Measurements from ENCODE around the gene TMIGD2. TPM values are rescaled to one million over a fixed set of nuclear protein-coding genes. Genes with fewer than 3 reads are reported as not detected.
"Not testable (repeated sequence)": the region's sequence is repeated elsewhere in the genome, so short reads cannot be mapped to it uniquely, and the experiment has no call there.

The TMIGD2 gene
- total RNA-seq = 1 to 10 TPM in 1 of 2 donors, under 1 TPM in 1; 0.85 to 2.1 TPM
- long read RNA-seq, partial matches to known transcripts = 0 of 2 reads
- long read RNA-seq, other reads (novel, unspliced or antisense) = 1 of 2 reads

- intact Hi-C loops (cut with DNase I, micrococcal nuclease) = no loop called here
- ATAC-seq (no peak), DNase-seq (no peak)
Measured at GRCh38 chr19:4302243-4302640, at the start of gene TMIGD2. TSS of gene TMIGD2 (minus strand) at chr19:4302389. CDS start at chr19:4302385, 4 bp downstream.

- no peak for DNase-seq
- no peak for ATAC-seq
- intact Hi-C loops (cut with DNase I, micrococcal nuclease) = loop anchor here in 1 of 2 donors (5.0 kb wide), 1 partner anchor 83 kb away; no protein-coding TSS in a partner anchor
Measured at GRCh38 chr19:4350726-4351125, 48.5 kb upstream of the TMIGD2 start.

- DNase-seq (no peak), ATAC-seq (no peak)
- intact Hi-C loops (cut with DNase I, micrococcal nuclease) = loop anchor here in 1 of 2 donors (5.0 kb wide), 1 partner anchor 83 kb away; no protein-coding TSS in a partner anchor
Measured at GRCh38 chr19:4350111-4350510, 47.9 kb upstream of the TMIGD2 start.

- DNase-seq; intact Hi-C loops (cut with DNase I, micrococcal nuclease); ATAC-seq: not testable (repeated sequence)
Measured at GRCh38 chr19:4349225-4349624, 47.0 kb upstream of the TMIGD2 start.

- DNase-seq (no peak), ATAC-seq (no peak)
- intact Hi-C loops (cut with DNase I, micrococcal nuclease) = no loop called here
Measured at GRCh38 chr19:4347521-4347920, 45.3 kb upstream of the TMIGD2 start.

- DNase-seq (no peak), ATAC-seq (no peak)
- intact Hi-C loops (cut with DNase I, micrococcal nuclease) = no loop called here
Measured at GRCh38 chr19:4346020-4346383, 43.8 kb upstream of the TMIGD2 start.

- DNase-seq (no peak), ATAC-seq (no peak)
- intact Hi-C loops (cut with DNase I, micrococcal nuclease) = no loop called here
Measured at GRCh38 chr19:4345342-4346019, 43.3 kb upstream of the TMIGD2 start.

GRCh38 chr19:4343370-4344307 is 41.5 kb upstream of the TMIGD2 start, which contains the start of gene MPND:
TSS of gene MPND (plus strand) at chr19:4343562. CDS start at chr19:4343594, 32 bp downstream.
- ATAC-seq (peak; percentile 58), DNase-seq (peak; percentile 91 to 96)
- intact Hi-C loops (cut with DNase I, micrococcal nuclease) = no loop called here

GRCh38 chr19:4342615-4343369 is 40.6 kb upstream of the TMIGD2 start:
- DNase-seq = peak; percentile 96 to 99
- intact Hi-C loops (cut with DNase I, micrococcal nuclease) = no loop called here
- peak; percentile 67 for ATAC-seq

- DNase-seq (no peak), ATAC-seq (no peak)
- intact Hi-C loops (cut with DNase I, micrococcal nuclease) = no loop called here
Measured at GRCh38 chr19:4342314-4342614, 40.1 kb upstream of the TMIGD2 start.

- intact Hi-C loops (cut with DNase I, micrococcal nuclease) = no loop called here
- DNase-seq = peak; percentile 86 to 90
- peak; percentile 52 for ATAC-seq
Measured at GRCh38 chr19:4338441-4339355, 36.5 kb upstream of the TMIGD2 start, which contains the start of gene STAP2. TSS of gene STAP2 (minus strand) at chr19:4338827. CDS start at chr19:4338753, 74 bp downstream.

GRCh38 chr19:4337906-4338440 is 35.8 kb upstream of the TMIGD2 start:
- peak; percentile 59 to 68 for DNase-seq
- ATAC-seq = peak; percentile 17
- intact Hi-C loops (cut with DNase I, micrococcal nuclease) = no loop called here

- no peak for DNase-seq
- intact Hi-C loops (cut with DNase I, micrococcal nuclease) = no loop called here
- ATAC-seq = no peak
Measured at GRCh38 chr19:4334929-4335570, 32.9 kb upstream of the TMIGD2 start.

GRCh38 chr19:4329858-4330257 is 27.7 kb upstream of the TMIGD2 start:
- intact Hi-C loops (cut with DNase I, micrococcal nuclease) = no loop called here
- ATAC-seq (no peak), DNase-seq (no peak)

- DNase-seq; intact Hi-C loops (cut with DNase I, micrococcal nuclease); ATAC-seq: not testable (repeated sequence)
Measured at GRCh38 chr19:4328991-4329681, 26.9 kb upstream of the TMIGD2 start.

- intact Hi-C loops (cut with DNase I, micrococcal nuclease) = no loop called here
- peak; percentile 78 to 94 for DNase-seq
- ATAC-seq = peak; percentile 82
Measured at GRCh38 chr19:4328243-4328990, 26.2 kb upstream of the TMIGD2 start.

Data from left colon (tissue), 2 donors.